ENCODE measurements around the gene GTPBP1. TPM values are rescaled to one million over a fixed set of nuclear protein-coding genes. Genes with fewer than 3 reads are reported as not detected.
A peak's percentile ranks its signal among the peaks of the same experiment; 100 is the strongest.

GTPBP1 gene
- total and polyA plus RNA-seq, 2 of the 13 experiments (the other 11 are each of a cell fraction or from before 2014, with no cell fraction given) = 22.3 to 27.0 TPM

DNA sequence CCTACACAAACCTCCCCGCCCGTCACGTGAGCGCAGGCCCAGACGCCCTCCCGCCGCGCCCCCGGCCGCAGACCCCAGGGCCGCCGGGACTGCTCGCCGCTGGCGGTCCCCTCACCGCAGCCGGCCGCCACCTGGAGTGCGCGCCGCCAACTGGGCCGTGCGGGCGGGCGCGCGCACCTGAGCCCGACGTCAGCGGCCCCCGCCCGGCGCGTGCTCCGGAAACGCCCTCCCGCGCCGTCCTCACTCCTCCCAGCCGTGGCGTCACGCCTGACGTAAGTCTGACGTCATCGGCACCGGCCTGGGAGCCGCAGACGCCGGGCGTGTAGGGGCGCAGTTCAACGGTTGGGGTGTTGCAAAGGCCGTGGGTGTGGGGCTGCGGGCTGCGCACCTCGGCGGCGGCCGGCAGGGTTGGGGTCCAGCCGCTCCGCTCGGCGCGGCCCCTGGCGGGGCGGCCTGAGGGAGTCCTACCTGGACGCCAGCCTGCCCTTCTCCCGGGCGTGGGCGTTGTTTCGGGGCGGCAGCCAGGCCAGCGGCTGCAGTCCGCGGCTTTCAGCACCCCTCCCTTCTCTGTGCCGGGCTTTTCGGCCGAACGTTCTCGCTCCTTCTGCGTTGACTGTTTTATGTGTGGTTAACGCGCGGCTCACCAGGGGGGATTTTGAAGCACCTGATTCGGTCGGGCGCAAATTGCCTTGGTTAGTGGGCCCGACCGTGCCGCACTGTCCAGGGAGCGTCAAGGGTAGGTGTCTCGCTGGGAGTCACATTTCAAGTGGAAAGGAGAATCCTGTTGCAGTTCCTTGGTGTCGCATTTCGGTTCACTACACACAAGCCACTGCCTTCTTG lies 4.7 kb upstream of the GTPBP1 start, which contains the start of gene JOSD1 (continued):
- TF ChIP-seq, protein P1, sequence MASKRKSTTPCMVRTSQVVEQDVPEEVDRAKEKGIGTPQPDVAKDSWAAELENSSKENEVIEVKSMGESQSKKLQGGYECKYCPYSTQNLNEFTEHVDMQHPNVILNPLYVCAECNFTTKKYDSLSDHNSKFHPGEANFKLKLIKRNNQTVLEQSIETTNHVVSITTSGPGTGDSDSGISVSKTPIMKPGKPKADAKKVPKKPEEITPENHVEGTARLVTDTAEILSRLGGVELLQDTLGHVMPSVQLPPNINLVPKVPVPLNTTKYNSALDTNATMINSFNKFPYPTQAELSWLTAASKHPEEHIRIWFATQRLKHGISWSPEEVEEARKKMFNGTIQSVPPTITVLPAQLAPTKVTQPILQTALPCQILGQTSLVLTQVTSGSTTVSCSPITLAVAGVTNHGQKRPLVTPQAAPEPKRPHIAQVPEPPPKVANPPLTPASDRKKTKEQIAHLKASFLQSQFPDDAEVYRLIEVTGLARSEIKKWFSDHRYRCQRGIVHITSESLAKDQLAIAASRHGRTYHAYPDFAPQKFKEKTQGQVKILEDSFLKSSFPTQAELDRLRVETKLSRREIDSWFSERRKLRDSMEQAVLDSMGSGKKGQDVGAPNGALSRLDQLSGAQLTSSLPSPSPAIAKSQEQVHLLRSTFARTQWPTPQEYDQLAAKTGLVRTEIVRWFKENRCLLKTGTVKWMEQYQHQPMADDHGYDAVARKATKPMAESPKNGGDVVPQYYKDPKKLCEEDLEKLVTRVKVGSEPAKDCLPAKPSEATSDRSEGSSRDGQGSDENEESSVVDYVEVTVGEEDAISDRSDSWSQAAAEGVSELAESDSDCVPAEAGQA (IDR thresholded peaks at IDR 0.05; ENCODE audit: low read depth) = peak; percentile 99
- TF ChIP-seq, protein P1 (CRISPR knock-in tag; IDR thresholded peaks at IDR 0.05; ENCODE audit: borderline replicate concordance) = no peak
- TF ChIP-seq, protein P2, sequence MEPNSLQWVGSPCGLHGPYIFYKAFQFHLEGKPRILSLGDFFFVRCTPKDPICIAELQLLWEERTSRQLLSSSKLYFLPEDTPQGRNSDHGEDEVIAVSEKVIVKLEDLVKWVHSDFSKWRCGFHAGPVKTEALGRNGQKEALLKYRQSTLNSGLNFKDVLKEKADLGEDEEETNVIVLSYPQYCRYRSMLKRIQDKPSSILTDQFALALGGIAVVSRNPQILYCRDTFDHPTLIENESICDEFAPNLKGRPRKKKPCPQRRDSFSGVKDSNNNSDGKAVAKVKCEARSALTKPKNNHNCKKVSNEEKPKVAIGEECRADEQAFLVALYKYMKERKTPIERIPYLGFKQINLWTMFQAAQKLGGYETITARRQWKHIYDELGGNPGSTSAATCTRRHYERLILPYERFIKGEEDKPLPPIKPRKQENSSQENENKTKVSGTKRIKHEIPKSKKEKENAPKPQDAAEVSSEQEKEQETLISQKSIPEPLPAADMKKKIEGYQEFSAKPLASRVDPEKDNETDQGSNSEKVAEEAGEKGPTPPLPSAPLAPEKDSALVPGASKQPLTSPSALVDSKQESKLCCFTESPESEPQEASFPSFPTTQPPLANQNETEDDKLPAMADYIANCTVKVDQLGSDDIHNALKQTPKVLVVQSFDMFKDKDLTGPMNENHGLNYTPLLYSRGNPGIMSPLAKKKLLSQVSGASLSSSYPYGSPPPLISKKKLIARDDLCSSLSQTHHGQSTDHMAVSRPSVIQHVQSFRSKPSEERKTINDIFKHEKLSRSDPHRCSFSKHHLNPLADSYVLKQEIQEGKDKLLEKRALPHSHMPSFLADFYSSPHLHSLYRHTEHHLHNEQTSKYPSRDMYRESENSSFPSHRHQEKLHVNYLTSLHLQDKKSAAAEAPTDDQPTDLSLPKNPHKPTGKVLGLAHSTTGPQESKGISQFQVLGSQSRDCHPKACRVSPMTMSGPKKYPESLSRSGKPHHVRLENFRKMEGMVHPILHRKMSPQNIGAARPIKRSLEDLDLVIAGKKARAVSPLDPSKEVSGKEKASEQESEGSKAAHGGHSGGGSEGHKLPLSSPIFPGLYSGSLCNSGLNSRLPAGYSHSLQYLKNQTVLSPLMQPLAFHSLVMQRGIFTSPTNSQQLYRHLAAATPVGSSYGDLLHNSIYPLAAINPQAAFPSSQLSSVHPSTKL (CRISPR knock-in tag; IDR thresholded peaks at IDR 0.05) = peak; percentile 53; the same call in 1 of the 2 replicates
- TF ChIP-seq ZNF430 (CRISPR knock-in tag; IDR thresholded peaks at IDR 0.05) (peak; percentile 77; the same call in 1 of the 2 replicates), ZNF883 (CRISPR knock-in tag; IDR thresholded peaks at IDR 0.05; ENCODE audit: not compliant biosample characterization) (peak; percentile 41), ZNF18 (CRISPR knock-in tag; IDR thresholded peaks at IDR 0.05; ENCODE audit: insufficient replicate concordance) (peak; percentile 21), KLF12 (CRISPR knock-in tag; IDR thresholded peaks at IDR 0.05; ENCODE audit: borderline replicate concordance) (peak; percentile 92; the same call in 1 of the 2 replicates), GTF2F1 (IDR thresholded peaks at IDR 0.05; ENCODE audit: low read length) (no peak), SALL1 (CRISPR knock-in tag; IDR thresholded peaks at IDR 0.05) (peak; percentile 83), ZBTB46 (CRISPR knock-in tag; IDR thresholded peaks at IDR 0.05; ENCODE audit: borderline replicate concordance) (no peak)
- TF ChIP-seq, protein P3, sequence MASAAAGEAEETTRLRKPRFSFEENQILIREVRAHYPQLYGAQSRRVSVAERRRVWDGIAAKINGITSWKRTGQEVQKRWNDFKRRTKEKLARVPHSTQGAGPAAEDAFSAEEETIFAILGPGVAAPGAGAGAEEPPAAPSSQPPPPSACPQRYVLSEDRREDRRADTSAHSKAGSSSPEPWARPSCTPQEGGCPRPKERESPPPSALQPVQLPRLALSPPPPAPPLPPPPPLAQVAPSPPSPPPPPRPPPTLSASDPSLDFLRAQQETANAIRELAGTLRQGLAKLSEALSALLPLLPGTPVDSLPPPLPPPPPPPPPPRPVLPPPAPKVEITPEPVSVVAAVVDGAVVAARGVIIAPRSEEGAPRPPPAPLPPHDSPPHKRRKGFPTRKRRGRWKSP (CRISPR knock-in tag; IDR thresholded peaks at IDR 0.05) = peak; percentile 40; the same call in 1 of the 2 replicates
